Measurements from ENCODE around the gene LHFPL2.

DNA sequence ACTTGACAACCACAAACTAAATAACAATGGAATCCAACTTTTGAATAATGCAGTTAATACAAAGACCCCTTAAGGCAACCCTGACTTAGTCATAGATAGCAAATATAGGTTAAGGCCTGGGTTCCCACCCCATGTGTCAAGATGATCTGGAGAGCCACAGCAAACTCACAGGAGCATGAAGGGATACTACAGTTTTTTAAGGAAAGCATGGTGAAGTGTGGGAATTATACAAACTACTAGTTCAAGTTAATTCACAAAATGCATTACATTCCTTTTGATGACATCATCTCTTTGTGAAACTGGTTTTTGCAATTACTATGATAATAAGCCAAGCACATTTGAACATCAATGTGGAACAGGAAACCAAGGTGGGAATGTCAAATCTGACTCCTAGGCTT is 50.6 kb downstream of the LHFPL2 start:
- TF ChIP-seq, protein P1, sequence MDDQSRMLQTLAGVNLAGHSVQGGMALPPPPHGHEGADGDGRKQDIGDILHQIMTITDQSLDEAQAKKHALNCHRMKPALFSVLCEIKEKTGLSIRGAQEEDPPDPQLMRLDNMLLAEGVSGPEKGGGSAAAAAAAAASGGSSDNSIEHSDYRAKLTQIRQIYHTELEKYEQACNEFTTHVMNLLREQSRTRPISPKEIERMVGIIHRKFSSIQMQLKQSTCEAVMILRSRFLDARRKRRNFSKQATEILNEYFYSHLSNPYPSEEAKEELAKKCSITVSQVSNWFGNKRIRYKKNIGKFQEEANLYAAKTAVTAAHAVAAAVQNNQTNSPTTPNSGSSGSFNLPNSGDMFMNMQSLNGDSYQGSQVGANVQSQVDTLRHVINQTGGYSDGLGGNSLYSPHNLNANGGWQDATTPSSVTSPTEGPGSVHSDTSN (IDR thresholded peaks at IDR 0.05) = no peak
- TF ChIP-seq NFIC (IDR thresholded peaks at IDR 0.05; ENCODE audit: borderline replicate concordance) (no peak), ELF1 (IDR thresholded peaks at IDR 0.05) (no peak)
- TF ChIP-seq, protein P2, sequence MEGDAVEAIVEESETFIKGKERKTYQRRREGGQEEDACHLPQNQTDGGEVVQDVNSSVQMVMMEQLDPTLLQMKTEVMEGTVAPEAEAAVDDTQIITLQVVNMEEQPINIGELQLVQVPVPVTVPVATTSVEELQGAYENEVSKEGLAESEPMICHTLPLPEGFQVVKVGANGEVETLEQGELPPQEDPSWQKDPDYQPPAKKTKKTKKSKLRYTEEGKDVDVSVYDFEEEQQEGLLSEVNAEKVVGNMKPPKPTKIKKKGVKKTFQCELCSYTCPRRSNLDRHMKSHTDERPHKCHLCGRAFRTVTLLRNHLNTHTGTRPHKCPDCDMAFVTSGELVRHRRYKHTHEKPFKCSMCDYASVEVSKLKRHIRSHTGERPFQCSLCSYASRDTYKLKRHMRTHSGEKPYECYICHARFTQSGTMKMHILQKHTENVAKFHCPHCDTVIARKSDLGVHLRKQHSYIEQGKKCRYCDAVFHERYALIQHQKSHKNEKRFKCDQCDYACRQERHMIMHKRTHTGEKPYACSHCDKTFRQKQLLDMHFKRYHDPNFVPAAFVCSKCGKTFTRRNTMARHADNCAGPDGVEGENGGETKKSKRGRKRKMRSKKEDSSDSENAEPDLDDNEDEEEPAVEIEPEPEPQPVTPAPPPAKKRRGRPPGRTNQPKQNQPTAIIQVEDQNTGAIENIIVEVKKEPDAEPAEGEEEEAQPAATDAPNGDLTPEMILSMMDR (IDR thresholded peaks at IDR 0.05) = no peak
